Tibial artery (tissue), 4 donors: ENCODE measurements around the gene ABCA6.

Experiments used
- DNase-seq, 2 donors: peaks; one replicate each; pipeline ENCODE4 v3.0.0-alpha.2; 2019
- H3K27ac ChIP-seq, 2 donors: fragments of 200-600 bp; sonication (generic) in 1 of 2; 1 replicate in 1 of 2; 2 replicates in 1 of 2; pipeline ENCODE4 v1.5.1; 2018 to 2019; ENCODE audit warnings: mild to moderate bottlenecking in 1 of 2
- H3K27me3 ChIP-seq, 2 donors: fragments of 200-600 bp; sonication (generic) in 1 of 2; one replicate each; pipeline versions ENCODE4 v1.5.1 to v1.6.0; 2016 to 2019
- H3K36me3 ChIP-seq, 3 donors: fragments of 200-600 bp; sonication (generic) in 2 of 3; one replicate each; pipeline ENCODE4 v1.5.1; 2016 to 2019; ENCODE audit warnings: mild to moderate bottlenecking in 2 of 3
- H3K4me1 ChIP-seq, 4 donors: fragments of 200-600 bp; sonication (generic) in 2 of 4; 1 replicate in 3 of 4; 2 replicates in 1 of 4; pipeline ENCODE4 v1.5.1; 2016 to 2019
- H3K4me3 ChIP-seq, 2 donors: fragments of 200-600 bp; sonication (generic) in 1 of 2; 1 replicate in 1 of 2; 2 replicates in 1 of 2; pipeline ENCODE4 v1.5.1; 2018 to 2019; ENCODE audit warnings: mild to moderate bottlenecking in 2 of 2
- H3K9me3 ChIP-seq, 3 donors: fragments of 200-600 bp; sonication (generic) in 1 of 3; one replicate each; pipeline ENCODE4 v1.5.1; 2016 to 2019
- CTCF ChIP-seq, 2 experiments: fragments of 200-600 bp in 1 of 2; fragments of 450-650 bp in 1 of 2; IDR thresholded peaks; one replicate each; pipeline ENCODE4 v1.5.1; 2017 to 2019; ENCODE audit warnings: antibody characterized with exemption in 2 of 2, mild to moderate bottlenecking in 1 of 2, moderate library complexity in 1 of 2
- intact Hi-C: fragments of 100-400 bp; cut with DNase I; formaldehyde crosslinking; loops from one replicate; pipeline ENCODE4 v1.15.0; 2023; ENCODE audit warnings: low total_unique reads

ABCA6 gene

GRCh38 chr17:69130627-69131296 is 10.9 kb downstream of the ABCA6 start:
- Histone ChIP-seq H3K4me3 (no peak overlapping the region), H3K9me3 (no peaks in the 10 kb centered on the region), H3K27ac (no peak overlapping the region), H3K27me3 (no peaks in the 10 kb centered on the region), H3K36me3 (peaks cover 0 to 9% (median 0%) of the 10 kb centered on the region in 3 donors), H3K4me1 (no peaks in the 10 kb centered on the region)
- no peak for TF ChIP-seq CTCF (IDR thresholded peaks at IDR 0.05)
- intact Hi-C loops: no loop called here
- no peak for DNase-seq

- Histone ChIP-seq H3K27ac (no peak overlapping the region), H3K4me1 (no peaks in the 10 kb centered on the region), H3K27me3 (no peaks in the 10 kb centered on the region), H3K9me3 (no peaks in the 10 kb centered on the region), H3K4me3 (no peak overlapping the region), H3K36me3 (peaks cover 0 to 3% (median 0%) of the 10 kb centered on the region in 3 donors)
- intact Hi-C loops: no loop called here
- no peak for TF ChIP-seq CTCF (IDR thresholded peaks at IDR 0.05)
- DNase-seq: no peak
Observed at GRCh38 chr17:69123626-69124025, 18.1 kb downstream of the ABCA6 start.

GRCh38 chr17:69122065-69122464 is 19.6 kb downstream of the ABCA6 start:
- no peaks in the 10 kb centered on the region for H3K9me3 ChIP-seq
- H3K27ac ChIP-seq: no peak overlapping the region
- no peaks in the 10 kb centered on the region for H3K27me3 ChIP-seq

GRCh38 chr17:69117855-69118784 is 23.6 kb downstream of the ABCA6 start:
- no peak for TF ChIP-seq CTCF (IDR thresholded peaks at IDR 0.05)
- Histone ChIP-seq H3K36me3 (peaks cover 0 to 3% (median 0%) of the 10 kb centered on the region in 3 donors), H3K9me3 (no peaks in the 10 kb centered on the region), H3K4me3 (no peak overlapping the region), H3K4me1 (no peaks in the 10 kb centered on the region), H3K27me3 (no peaks in the 10 kb centered on the region), H3K27ac (no peak overlapping the region)
- DNase-seq: no peak
- intact Hi-C loops: no loop called here

More at GRCh38 chr17:69122065-69122464, 19.6 kb downstream of the ABCA6 start:
- H3K4me1 ChIP-seq: no peaks in the 10 kb centered on the region
- H3K36me3 ChIP-seq: peaks cover 0 to 3% (median 0%) of the 10 kb centered on the region in 3 donors
- intact Hi-C loops: no loop called here
- no peak for DNase-seq
- TF ChIP-seq CTCF (IDR thresholded peaks at IDR 0.05): no peak
- no peak overlapping the region for H3K4me3 ChIP-seq

- TF ChIP-seq CTCF (IDR thresholded peaks at IDR 0.05): no peak
- H3K4me3 ChIP-seq: no peak overlapping the region
- no peak for DNase-seq
- H3K27me3 ChIP-seq: no peaks in the 10 kb centered on the region
- intact Hi-C loops: no loop called here
- no peak overlapping the region for H3K27ac ChIP-seq
- no peaks in the 10 kb centered on the region for H3K9me3 ChIP-seq
- peaks cover 0 to 4% (median 0%) of the 10 kb centered on the region in 3 donors for H3K36me3 ChIP-seq
- no peaks in the 10 kb centered on the region for H3K4me1 ChIP-seq
Observed at GRCh38 chr17:69111794-69112193, 29.9 kb downstream of the ABCA6 start.
